HG02623 (cell line): ENCODE results near the gene ANKRD2.

Experiments used
- ATAC-seq: cut with Tn5 transposase; IDR thresholded peaks from one replicate; pipeline ENCODE4 v1.9.1; 2021; ENCODE audit warnings: moderate library complexity; ENCODE audit not compliant: unreplicated experiment

Gene ANKRD2

DNA sequence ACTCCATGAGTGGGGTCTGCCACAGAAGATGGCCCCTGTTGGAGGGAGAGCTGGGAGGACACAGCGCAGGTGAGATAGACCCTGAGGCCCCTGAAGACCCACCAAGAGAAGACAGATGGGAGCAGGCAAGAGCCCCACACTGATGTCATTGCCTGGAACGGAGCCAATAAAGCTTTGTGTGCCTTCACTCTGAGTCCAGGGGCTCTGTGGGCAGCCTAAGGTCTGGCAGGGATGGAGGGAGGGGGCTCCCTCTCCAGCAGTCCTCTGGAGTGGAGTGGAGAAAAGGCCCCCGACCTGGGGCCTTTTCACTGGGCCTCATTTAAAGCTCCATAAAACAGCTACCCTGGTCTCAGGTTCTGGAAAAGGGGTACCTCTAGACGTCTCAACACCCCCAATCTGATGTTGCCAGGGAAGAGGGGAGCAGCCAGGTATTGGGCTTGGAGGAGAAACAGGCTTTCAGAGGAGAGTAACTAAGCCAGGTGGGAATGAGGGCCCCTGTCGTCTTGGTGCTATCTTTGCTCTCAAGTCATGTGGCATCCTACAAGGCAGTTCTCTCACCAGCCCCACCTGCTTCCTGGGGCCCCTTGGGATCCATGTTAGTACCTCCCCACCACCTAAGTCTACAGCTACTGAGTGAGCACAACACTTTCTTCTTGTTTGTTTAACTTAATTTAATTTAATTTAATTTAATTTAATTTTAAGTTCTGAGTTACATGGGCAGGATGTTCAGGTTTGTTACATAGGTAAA lies 18.3 kb downstream of the ANKRD2 start:
- ATAC-seq = no peak

GRCh38 chr10:97593421-97593820 lies 20.8 kb downstream of the ANKRD2 start:
- ATAC-seq = no peak

- no peak for ATAC-seq
Observed at GRCh38 chr10:97596101-97597082, 23.8 kb downstream of the ANKRD2 start.

DNA sequence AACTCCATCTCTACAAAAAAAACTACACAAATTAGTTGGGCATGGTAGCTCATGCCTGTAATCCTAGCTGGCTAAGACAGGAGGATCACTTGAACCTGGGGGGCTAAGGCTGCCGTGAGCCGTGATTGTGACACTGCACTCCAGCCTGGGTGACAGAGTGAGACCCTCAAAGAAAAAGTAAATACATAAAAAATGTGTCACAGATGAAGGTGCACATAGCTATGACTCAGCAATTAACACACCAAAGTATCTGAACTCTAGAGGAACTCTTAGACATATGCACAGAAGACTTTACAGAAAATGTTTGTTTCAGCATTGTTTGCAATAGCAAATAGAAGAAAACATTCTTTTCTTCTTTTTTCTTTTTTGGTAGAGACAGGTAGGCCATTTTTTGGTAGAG lies 25.2 kb downstream of the ANKRD2 start:
- no peak for ATAC-seq

- ATAC-seq = no peak
Observed at GRCh38 chr10:97598407-97599271, 26.1 kb downstream of the ANKRD2 start.

DNA sequence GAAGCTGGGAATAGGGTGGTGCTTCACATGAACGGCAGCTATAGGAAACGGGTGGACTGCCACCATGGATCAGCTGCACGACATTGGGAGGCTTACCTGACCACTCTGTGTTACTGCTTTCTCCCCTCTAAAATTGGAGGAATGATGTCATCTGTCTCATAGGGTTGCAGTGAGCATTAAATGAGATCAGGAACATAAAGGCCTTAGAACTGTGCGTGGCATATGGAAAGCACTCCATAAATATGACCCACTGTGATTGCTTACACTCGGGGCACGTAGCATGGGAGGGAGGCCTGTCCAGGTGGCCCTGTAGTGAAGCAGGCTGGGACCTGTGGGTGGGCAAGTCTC lies 26.7 kb downstream of the ANKRD2 start:
- no peak for ATAC-seq

- ATAC-seq = no peak
Observed at GRCh38 chr10:97600616-97601015, 28.0 kb downstream of the ANKRD2 start.

GRCh38 chr10:97601268-97602215 lies 29.0 kb downstream of the ANKRD2 start:
- ATAC-seq = no peak

GRCh38 chr10:97607095-97607636 lies 34.6 kb downstream of the ANKRD2 start:
- no peak for ATAC-seq

- ATAC-seq = no peak
Observed at GRCh38 chr10:97608991-97609561, 36.5 kb downstream of the ANKRD2 start.

DNA sequence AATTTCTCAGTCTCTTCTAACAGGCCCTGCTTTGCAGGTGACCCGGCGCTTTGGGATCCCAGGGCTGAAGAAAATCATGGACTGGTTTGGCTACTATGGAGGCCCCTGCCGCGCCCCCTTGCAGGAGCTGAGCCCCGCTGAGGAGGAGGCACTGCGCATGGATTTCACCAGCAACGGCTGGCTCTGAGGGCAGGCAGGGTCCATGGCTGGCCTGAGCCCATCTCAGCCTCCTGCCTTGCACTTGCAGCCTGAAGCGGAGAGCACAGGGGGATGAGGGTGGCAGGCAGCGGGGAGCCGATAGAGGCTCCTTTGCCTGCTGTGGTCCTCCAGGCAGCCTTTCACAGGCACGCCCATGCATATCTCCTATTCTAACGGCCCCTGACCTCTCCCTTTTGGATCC lies 38.9 kb downstream of the ANKRD2 start:
- no peak for ATAC-seq

- no peak for ATAC-seq
Observed at GRCh38 chr10:97612386-97612785, 39.8 kb downstream of the ANKRD2 start.

GRCh38 chr10:97618285-97618684 lies 45.7 kb downstream of the ANKRD2 start:
- ATAC-seq = no peak

- ATAC-seq = no peak
Observed at GRCh38 chr10:97618733-97619132, 46.2 kb downstream of the ANKRD2 start.

- no peak for ATAC-seq
Observed at GRCh38 chr10:97623277-97623676, 50.7 kb downstream of the ANKRD2 start.

DNA sequence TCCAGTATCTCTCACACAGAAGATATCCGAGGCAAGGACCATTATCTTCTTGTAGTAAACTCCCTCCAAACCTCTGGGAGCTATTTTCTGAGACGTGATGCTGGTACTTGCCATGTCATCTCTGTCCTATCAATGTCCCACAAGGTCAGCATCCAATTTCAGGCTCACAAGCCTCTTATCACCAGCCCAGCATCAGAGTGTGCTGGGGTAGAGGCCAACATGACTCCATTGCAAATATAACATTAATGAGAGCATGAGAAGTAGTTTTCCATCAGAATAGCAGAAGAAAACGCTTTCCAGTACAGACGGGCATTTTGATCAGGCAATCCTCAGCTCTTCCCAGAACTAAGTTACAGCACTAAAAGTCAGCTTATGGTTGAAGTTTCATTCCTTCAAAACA lies 55.2 kb downstream of the ANKRD2 start:
- ATAC-seq = no peak

GRCh38 chr10:97628228-97628627 lies 55.6 kb downstream of the ANKRD2 start:
- ATAC-seq = no peak

DNA sequence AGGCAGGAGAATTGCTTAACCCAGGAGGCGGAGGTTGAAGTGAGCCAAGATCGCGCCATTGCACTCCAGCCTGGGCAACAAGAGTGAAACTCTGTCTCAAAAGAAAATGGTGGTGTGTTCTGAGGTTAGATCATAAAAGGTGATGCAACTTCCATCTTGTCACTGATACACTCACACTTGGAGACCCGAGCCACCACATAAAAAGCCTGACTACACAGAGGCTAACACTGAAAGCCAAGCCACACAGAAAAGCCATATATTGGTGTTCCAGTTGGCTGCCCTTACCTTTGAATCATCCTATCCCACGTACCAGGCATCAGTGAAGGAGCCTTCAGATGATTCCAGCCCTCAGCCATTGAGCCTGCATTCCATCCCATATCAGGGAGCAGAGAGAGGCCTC lies 56.7 kb downstream of the ANKRD2 start:
- no peak for ATAC-seq

DNA sequence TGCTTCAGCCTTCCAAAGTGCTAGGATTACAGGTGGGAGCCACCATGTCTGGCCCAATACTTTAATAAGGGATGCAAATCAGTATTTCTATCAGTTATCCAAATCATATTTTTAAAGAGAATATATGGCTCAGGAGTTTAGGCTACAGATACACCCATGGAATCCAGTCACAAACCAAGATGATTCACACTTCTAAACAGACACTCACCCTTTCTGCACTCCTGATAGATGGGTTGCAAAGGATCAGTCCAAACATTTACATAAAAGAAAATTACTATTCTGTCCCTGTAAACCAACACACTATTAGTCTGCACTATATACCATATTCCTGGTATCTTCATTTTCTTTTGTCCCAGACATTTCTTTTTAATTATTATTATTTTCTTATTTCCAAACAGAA lies 58.5 kb downstream of the ANKRD2 start:
- no peak for ATAC-seq
